AG09309 (cell line): ENCODE measurements around the gene NCOA7.

Experiments used
- DNase-seq: peaks from one replicate; pipeline ENCODE4 v3.0.0-alpha.2; 2010; ENCODE audit warnings: low read depth
- H3K4me3 ChIP-seq: 2 replicates; pipeline ENCODE4 v1.5.1; 2011; ENCODE audit warnings: mild to moderate bottlenecking, low read depth, low read length, moderate library complexity; ENCODE audit not compliant: control insufficient read depth
- TF ChIP-seq, protein P1 (sequence below): IDR thresholded peaks from 2 replicates; pipeline ENCODE4 v1.5.1; 2011; ENCODE audit warnings: mild to moderate bottlenecking, low read depth, low read length, inconsistent platforms; ENCODE audit not compliant: insufficient read depth, control insufficient read depth; ENCODE audit errors: missing control alignments

The NCOA7 gene

DNA sequence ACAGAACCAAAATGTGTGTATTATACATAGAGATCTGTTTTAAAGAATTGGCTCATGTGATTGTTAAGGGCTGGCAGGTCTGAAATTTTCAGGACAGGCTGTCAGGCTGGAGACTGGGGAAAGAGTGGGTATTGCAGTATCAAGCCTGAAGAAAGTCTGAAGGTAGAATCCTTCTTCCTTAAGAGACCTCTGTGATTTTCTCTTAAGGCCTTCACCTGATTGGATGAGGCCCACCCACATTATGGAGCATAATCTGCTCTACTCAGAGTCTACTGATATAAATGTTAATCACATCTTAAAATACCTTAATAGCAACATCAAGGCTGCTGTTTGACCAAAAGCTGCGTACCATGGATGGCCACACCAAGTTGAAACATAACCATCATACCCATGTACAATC, 122.4 kb downstream of the NCOA7 start:
- H3K4me3 ChIP-seq: no peak overlapping the region
- DNase-seq: no peak
- TF ChIP-seq, protein P1, sequence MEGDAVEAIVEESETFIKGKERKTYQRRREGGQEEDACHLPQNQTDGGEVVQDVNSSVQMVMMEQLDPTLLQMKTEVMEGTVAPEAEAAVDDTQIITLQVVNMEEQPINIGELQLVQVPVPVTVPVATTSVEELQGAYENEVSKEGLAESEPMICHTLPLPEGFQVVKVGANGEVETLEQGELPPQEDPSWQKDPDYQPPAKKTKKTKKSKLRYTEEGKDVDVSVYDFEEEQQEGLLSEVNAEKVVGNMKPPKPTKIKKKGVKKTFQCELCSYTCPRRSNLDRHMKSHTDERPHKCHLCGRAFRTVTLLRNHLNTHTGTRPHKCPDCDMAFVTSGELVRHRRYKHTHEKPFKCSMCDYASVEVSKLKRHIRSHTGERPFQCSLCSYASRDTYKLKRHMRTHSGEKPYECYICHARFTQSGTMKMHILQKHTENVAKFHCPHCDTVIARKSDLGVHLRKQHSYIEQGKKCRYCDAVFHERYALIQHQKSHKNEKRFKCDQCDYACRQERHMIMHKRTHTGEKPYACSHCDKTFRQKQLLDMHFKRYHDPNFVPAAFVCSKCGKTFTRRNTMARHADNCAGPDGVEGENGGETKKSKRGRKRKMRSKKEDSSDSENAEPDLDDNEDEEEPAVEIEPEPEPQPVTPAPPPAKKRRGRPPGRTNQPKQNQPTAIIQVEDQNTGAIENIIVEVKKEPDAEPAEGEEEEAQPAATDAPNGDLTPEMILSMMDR: no peak

DNA sequence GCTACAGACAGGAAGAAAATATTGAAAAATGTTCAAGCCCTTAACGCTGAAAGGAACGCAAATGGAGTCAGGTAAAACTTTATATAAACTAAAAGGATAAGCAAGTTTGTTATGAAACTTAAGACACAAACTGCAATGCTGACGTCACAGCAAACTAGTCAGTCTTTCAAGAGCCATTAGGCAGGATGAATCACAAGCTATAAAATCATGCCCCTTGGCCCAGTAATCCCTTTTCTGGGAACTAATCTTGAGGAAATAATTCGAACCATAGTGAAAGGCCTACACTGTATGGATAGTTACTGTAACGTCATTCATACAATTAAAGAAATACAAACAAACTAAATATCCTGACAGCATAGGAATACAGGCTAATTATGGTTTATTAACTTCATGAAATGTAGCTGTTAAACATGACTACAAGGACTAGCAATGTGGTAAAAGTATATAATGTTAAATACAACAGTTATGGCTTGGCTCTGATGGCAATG, 123.1 kb downstream of the NCOA7 start:
- no peak overlapping the region for H3K4me3 ChIP-seq
- peak; percentile 98 for DNase-seq
- TF ChIP-seq, protein P1: no peak

DNA sequence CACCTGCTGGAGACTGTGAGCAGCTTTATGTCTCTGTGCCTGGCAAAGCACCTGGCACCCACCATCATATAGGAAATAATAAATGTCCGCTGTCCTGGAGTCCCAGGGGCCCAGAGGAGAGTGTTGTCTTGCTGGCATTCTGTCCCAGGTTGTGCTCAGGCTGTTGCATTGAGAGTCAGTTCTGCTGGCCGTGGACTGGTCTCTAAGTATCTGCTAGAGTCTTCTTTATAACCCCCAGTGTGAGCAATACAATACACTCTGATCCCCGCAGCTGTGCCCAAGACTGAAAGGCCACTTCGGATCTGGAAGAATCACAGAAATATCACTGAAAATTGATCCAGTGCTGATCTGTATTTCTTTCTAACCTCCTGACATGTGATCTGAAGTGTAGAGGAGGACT, 127.5 kb downstream of the NCOA7 start:
- no peak for DNase-seq
- no peak overlapping the region for H3K4me3 ChIP-seq
- TF ChIP-seq, protein P1: no peak

DNA sequence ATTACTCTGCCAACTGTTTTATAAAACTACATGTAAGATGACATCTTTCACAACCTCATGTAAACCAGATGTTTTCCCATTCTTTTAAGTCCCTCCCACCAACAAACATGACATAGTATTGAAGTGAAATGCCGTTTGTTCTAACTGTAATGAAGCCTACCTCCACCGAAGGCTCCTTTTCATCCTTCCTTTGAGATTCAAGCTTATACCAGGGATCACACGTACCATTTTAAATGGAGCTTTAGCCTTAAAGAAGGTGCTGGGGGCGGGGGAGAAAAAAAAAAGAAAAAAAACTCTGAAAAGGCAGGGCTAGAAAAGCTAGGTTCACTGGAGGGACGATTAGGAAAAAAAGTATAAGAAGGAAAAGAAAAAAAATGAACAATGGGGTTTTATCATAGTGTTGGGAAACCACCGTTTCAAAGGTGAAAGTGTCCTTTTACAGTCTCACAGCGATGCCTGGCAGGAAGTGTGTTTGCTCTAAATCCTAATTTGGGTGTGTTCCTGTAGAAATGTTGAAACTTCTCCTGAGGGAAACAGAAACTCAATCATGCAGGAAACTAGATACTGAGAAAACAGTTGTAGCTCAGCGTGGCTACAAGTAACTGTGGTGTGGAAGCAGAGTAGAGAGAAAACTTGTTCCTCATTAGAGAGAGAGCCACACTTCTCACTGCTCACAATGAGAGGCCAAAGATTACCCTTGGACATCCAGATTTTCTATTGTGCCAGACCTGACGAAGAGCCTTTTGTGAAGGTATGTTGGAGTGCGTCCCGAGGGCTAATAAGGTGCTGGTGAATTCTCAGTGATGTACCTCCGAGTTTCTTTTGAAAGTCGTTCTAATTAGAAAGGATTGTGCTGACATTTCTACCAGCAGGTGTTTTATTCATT, 128.2 kb downstream of the NCOA7 start:
- TF ChIP-seq, protein P1: no peak
- H3K4me3 ChIP-seq: no peak overlapping the region
- peak; percentile 70 for DNase-seq

DNA sequence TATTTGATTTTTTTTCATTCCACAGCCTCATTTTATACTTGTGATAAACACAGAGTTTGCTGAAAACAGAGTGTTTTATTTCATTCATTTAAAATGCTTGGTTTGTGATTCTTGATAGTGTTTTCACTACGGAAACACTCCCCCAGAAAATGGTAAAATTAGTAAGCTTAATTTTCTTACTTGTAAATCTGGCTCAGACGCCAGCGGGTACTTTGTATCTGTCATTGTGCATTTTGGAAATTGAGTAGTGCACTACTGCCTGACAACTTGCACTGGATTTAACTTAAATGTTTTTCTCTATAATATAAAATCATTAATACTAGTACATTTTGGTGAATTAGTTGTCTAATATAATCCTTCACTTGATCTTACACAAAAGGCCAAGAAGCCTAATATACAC, 128.9 kb downstream of the NCOA7 start:
- DNase-seq: no peak
- no peak overlapping the region for H3K4me3 ChIP-seq

DNA sequence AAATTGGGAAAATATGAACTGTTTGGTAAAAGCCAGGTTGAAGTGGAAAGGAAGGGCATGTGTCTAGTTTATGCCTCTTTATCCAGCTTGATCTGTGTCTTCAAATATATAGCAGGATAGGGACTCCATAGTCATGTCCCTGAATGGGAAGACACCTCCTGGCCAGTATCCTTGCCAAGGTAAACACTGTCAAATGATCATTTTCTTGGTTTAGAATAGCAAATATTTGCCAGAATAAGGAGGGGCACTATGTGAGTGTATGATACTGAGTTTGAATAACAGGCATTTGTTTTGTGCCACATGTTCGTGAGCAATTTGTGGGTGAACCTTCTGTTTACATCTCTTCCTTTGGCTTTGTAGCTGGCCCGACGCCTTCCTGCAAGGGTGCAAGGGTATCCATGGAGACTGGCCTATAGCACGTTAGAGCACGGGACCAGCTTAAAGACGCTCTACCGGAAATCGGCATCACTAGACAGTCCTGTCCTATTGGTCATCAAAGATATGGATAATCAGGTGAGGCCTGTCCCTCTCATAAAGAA, 131.6 kb downstream of the NCOA7 start:
- H3K4me3 ChIP-seq: no peak overlapping the region
- DNase-seq: no peak
- TF ChIP-seq, protein P1: no peak

More for the DNA sequence above, 128.9 kb downstream of the NCOA7 start:
- TF ChIP-seq, protein P1: no peak
